Measurements from ENCODE around the gene ALG3.

The ALG3 gene

DNA sequence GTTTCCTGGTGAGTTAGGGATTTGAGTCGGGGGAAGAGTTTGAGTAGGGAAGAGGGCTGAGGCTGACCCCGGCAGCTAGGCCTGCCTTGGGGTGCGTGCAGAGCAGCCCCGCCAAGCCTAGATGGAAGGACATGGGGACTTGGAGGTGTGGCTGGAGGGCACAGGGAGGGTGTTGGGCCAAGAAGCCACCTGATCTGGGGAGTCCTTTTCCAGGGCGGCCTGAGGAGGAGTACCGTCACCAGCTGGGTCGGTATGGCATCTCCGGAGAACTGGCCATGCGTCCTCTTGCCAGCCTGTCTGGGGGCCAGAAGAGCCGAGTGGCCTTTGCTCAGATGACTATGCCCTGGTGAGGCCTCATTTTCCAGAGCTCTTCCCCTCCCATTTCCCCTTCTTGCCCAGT, 55.9 kb downstream of the ALG3 start:
- no peak overlapping the region for H3K4me3 ChIP-seq (ENCODE audit: low read depth, low read length)
- in situ Hi-C loops (cut with HindIII; ENCODE audit: low sequenced_read_pairs), result no loop called here
- TF ChIP-seq, protein P1, sequence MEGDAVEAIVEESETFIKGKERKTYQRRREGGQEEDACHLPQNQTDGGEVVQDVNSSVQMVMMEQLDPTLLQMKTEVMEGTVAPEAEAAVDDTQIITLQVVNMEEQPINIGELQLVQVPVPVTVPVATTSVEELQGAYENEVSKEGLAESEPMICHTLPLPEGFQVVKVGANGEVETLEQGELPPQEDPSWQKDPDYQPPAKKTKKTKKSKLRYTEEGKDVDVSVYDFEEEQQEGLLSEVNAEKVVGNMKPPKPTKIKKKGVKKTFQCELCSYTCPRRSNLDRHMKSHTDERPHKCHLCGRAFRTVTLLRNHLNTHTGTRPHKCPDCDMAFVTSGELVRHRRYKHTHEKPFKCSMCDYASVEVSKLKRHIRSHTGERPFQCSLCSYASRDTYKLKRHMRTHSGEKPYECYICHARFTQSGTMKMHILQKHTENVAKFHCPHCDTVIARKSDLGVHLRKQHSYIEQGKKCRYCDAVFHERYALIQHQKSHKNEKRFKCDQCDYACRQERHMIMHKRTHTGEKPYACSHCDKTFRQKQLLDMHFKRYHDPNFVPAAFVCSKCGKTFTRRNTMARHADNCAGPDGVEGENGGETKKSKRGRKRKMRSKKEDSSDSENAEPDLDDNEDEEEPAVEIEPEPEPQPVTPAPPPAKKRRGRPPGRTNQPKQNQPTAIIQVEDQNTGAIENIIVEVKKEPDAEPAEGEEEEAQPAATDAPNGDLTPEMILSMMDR (IDR thresholded peaks at IDR 0.05; ENCODE audit: low read depth, low read length, missing control alignments), result no peak
- no peak for DNase-seq (ENCODE audit: low read depth)
